Liver (tissue), 9 donors: ENCODE results near the gene IGDCC3. TPM values are rescaled to one million over a fixed set of nuclear protein-coding genes. Genes with fewer than 3 reads are reported as not detected.
"Not testable (repeated sequence)": the region's sequence is repeated elsewhere in the genome, so short reads cannot be mapped to it uniquely, and the experiment has no call there.

Experiments used
- DNase-seq: peaks from one replicate; pipeline ENCODE4 v3.0.0-alpha.2; 2017; ENCODE audit warnings: low spot score
- H3K27ac ChIP-seq, 2 donors: one replicate each; pipeline ENCODE4 v1.7.0; 2013; ENCODE audit warnings: inconsistent platforms in 2 of 2, low read length in 2 of 2, control low read depth in 1 of 2, low read depth in 1 of 2, mild to moderate bottlenecking in 1 of 2
- H3K27me3 ChIP-seq, 4 donors: one replicate each; pipeline versions ENCODE4 v1.6.1 to v1.7.0; 2013; ENCODE audit warnings: low read length in 3 of 4, inconsistent platforms in 1 of 4, mild to moderate bottlenecking in 1 of 4, moderate library complexity in 1 of 4; ENCODE audit not compliant: control insufficient read depth in 4 of 4, insufficient read depth in 4 of 4
- H3K36me3 ChIP-seq, 4 donors: one replicate each; pipeline versions ENCODE4 v1.6.1 to v1.7.0; 2013; ENCODE audit warnings: low read length in 3 of 4, mild to moderate bottlenecking in 3 of 4, low read depth in 1 of 4, moderate library complexity in 1 of 4; ENCODE audit not compliant: control insufficient read depth in 4 of 4, insufficient read depth in 3 of 4
- H3K4me1 ChIP-seq, 4 donors: one replicate each; pipeline versions ENCODE4 v1.6.1 to v1.7.0; 2013; ENCODE audit warnings: low read length in 3 of 4, mild to moderate bottlenecking in 3 of 4, moderate library complexity in 1 of 4; ENCODE audit not compliant: control insufficient read depth in 4 of 4, insufficient read depth in 4 of 4
- H3K4me3 ChIP-seq, 3 donors: one replicate each; pipeline versions ENCODE4 v1.6.1 to v1.7.0; 2013; ENCODE audit warnings: low read length in 3 of 3, control low read depth in 1 of 3, low read depth in 1 of 3, mild to moderate bottlenecking in 1 of 3
- H3K9ac ChIP-seq, 2 donors: one replicate each; pipeline ENCODE4 v1.7.0; 2013; ENCODE audit warnings: low read length in 2 of 2, mild to moderate bottlenecking in 2 of 2, moderate library complexity in 2 of 2, control low read depth in 1 of 2, low read depth in 1 of 2
- H3K9me3 ChIP-seq, 4 donors: one replicate each; pipeline versions ENCODE4 v1.6.1 to v1.7.0; 2013; ENCODE audit warnings: low read length in 3 of 4; ENCODE audit not compliant: control insufficient read depth in 4 of 4
- FOXA1 ChIP-seq: IDR thresholded peaks from 2 replicates; pipeline ENCODE4 v1.6.1; 2016; ENCODE audit warnings: antibody characterized with exemption
- FOXA2 ChIP-seq: IDR thresholded peaks from 2 replicates; pipeline ENCODE4 v1.6.1; 2016; ENCODE audit warnings: antibody characterized with exemption
- GABPA ChIP-seq, 2 donors: IDR thresholded peaks in 1 of 2; conservative IDR thresholded peaks in 1 of 2; 2 replicates each; pipeline ENCODE4 v1.6.1; 2016; ENCODE audit warnings: antibody characterized with exemption in 2 of 2, mild to moderate bottlenecking in 1 of 2, moderate library complexity in 1 of 2
- HNF4A ChIP-seq, 2 donors: conservative IDR thresholded peaks; 2 replicates each; pipeline ENCODE4 v1.6.1; 2016; ENCODE audit warnings: antibody characterized with exemption in 2 of 2, mild to moderate bottlenecking in 2 of 2
- HNF4G ChIP-seq: IDR thresholded peaks from 2 replicates; pipeline ENCODE4 v1.6.1; 2016; ENCODE audit warnings: antibody characterized with exemption
- JUND ChIP-seq, 2 donors: IDR thresholded peaks; 2 replicates each; pipeline ENCODE4 v1.6.1; 2016; ENCODE audit warnings: antibody characterized with exemption in 2 of 2
- NR2F2 ChIP-seq: IDR thresholded peaks from 2 replicates; pipeline ENCODE4 v1.6.1; 2016; ENCODE audit warnings: antibody characterized with exemption
- RAD21 ChIP-seq, 2 donors: IDR thresholded peaks; 2 replicates each; pipeline ENCODE4 v1.6.1; 2016; ENCODE audit warnings: antibody characterized with exemption in 2 of 2, mild to moderate bottlenecking in 2 of 2
- RXRA ChIP-seq, 2 donors: IDR thresholded peaks; 2 replicates each; pipeline ENCODE4 v1.6.1; 2017 to 2018; ENCODE audit warnings: antibody characterized with exemption in 2 of 2, mild to moderate bottlenecking in 1 of 2
- SP1 ChIP-seq: IDR thresholded peaks from 2 replicates; pipeline ENCODE4 v1.6.1; 2018; ENCODE audit warnings: antibody characterized with exemption, mild to moderate bottlenecking
- TAF1 ChIP-seq: conservative IDR thresholded peaks from 2 replicates; pipeline ENCODE4 v1.6.1; 2016; ENCODE audit warnings: antibody characterized with exemption, mild to moderate bottlenecking
- YY1 ChIP-seq: IDR thresholded peaks from 2 replicates; pipeline ENCODE4 v1.6.1; 2016; ENCODE audit warnings: antibody characterized with exemption, mild to moderate bottlenecking
- WGBS: extraction: QIAGEN DNeasy Blood & Tissue Kit; methylation state at CpG from one replicate; pipeline ENCODE4 v1.1.7; 2013; 5-methylcytosine and 5-hydroxymethylcytosine counted together
- polyA plus RNA-seq, 2 donors: library from polyadenylated mRNA; stranded (reverse) in 1 of 2; unstranded in 1 of 2; fragments of 200-250 nt in 1 of 2; fragments of >200 nt in 1 of 2; fragmentation: Nextera tagmentation in 1 of 2; extraction: Ambion mirVana in 1 of 2; gene quantifications; one replicate each; pipeline versions ENCODE4 v1.2.1 to v1.2.3, GENCODE V29; 2013 to 2015
- total RNA-seq, 2 donors: library from RNA; depleted of rRNA; stranded (reverse); fragments of >200 nt; gene quantifications; one replicate each; pipeline ENCODE4 v1.2.3, GENCODE V29; 2014
- TF ChIP-seq, protein P1 (sequence below): IDR thresholded peaks from 2 replicates; pipeline ENCODE4 v1.6.1; 2016; ENCODE audit warnings: antibody characterized with exemption
- TF ChIP-seq, protein P2 (sequence below): fragments of 150-350 bp; IDR thresholded peaks from 2 replicates; pipeline ENCODE4 v1.5.1; 2017; ENCODE audit warnings: improper control_type of control experiment, low read depth, low read length; ENCODE audit not compliant: missing input control
- donor health status: healthy.
- donor health status: healthy.
- donor health status: healthy.
- donor health status: healthy.
- donor health status: healthy.

IGDCC3 gene
- total and polyA plus RNA-seq, 4 donors: 1.5 TPM; not detected in 3

DNA sequence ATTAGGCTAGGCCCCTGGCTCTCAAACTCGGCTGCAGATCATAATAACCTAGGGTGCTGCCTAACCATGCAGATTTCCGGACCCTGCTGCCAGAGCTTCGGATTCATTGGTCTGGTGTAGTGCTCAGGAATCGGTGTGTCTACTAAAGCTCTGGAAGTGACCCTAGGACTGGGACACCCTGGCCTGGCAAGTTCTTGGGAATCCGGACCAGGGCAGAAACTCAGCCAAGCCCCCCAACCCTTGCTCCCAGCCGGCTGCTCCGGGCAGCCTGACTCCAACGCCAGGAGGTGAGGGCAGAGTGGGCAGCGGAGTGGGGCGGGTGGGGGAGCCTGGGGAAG is 23.0 kb downstream of the IGDCC3 start:
- WGBS: 80% methylated on average over 10 of the region's 10 CpGs
- no peaks in the 10 kb centered on the region for H3K36me3 ChIP-seq
- no peak overlapping the region for H3K9ac ChIP-seq
- peaks cover 0 to 17% (median 4%) of the 10 kb centered on the region in 4 donors for H3K27me3 ChIP-seq
- H3K9me3 ChIP-seq: no peaks in the 10 kb centered on the region
- H3K4me1 ChIP-seq: peaks cover 4 to 9% (median 4%) of the 10 kb centered on the region in 4 donors
- DNase-seq: no peak
- H3K27ac ChIP-seq: no peak overlapping the region
- no peak overlapping the region for H3K4me3 ChIP-seq
- TF ChIP-seq HNF4G (no peak), HNF4A (conservative IDR thresholded peaks at IDR 0.05) (no peak), FOXA2 (no peak), FOXA1 (no peak), NR2F2 (no peak), TAF1 (no peak), RXRA (IDR thresholded peaks at IDR 0.05) (no peak), GABPA (IDR thresholded peaks at IDR 0.05 in 1 of 2, conservative IDR thresholded peaks at IDR 0.05 in 1 of 2) (no peak)
- TF ChIP-seq, protein P1, sequence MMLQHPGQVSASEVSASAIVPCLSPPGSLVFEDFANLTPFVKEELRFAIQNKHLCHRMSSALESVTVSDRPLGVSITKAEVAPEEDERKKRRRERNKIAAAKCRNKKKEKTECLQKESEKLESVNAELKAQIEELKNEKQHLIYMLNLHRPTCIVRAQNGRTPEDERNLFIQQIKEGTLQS: no peak
- TF ChIP-seq, protein P2, sequence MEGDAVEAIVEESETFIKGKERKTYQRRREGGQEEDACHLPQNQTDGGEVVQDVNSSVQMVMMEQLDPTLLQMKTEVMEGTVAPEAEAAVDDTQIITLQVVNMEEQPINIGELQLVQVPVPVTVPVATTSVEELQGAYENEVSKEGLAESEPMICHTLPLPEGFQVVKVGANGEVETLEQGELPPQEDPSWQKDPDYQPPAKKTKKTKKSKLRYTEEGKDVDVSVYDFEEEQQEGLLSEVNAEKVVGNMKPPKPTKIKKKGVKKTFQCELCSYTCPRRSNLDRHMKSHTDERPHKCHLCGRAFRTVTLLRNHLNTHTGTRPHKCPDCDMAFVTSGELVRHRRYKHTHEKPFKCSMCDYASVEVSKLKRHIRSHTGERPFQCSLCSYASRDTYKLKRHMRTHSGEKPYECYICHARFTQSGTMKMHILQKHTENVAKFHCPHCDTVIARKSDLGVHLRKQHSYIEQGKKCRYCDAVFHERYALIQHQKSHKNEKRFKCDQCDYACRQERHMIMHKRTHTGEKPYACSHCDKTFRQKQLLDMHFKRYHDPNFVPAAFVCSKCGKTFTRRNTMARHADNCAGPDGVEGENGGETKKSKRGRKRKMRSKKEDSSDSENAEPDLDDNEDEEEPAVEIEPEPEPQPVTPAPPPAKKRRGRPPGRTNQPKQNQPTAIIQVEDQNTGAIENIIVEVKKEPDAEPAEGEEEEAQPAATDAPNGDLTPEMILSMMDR: no peak

DNA sequence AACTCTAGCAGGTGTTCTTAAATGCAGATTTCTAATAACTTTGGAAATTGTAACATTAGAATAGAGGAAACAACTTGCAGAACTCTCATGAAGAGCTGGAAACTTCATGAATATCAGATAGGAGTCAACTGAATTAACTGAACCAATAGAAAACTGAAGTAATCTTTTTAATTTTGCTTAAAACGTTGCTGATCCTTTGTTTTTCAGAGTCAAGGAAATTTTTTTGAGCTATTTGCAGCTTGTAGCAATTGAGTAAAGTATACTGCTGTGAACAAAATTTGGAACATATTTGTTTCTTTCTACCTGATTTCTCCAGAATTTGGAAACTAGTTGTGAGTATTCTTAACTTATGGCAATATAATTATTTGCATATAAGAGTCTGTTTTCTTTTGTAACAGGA is 25.8 kb downstream of the IGDCC3 start:
- not testable (repeated sequence) for H3K9me3 ChIP-seq, H3K4me3 ChIP-seq, H3K27me3 ChIP-seq, H3K4me1 ChIP-seq, DNase-seq, H3K27ac ChIP-seq, H3K36me3 ChIP-seq, H3K9ac ChIP-seq
- WGBS: 59% methylated on average over 1 of the region's 1 CpG

DNA sequence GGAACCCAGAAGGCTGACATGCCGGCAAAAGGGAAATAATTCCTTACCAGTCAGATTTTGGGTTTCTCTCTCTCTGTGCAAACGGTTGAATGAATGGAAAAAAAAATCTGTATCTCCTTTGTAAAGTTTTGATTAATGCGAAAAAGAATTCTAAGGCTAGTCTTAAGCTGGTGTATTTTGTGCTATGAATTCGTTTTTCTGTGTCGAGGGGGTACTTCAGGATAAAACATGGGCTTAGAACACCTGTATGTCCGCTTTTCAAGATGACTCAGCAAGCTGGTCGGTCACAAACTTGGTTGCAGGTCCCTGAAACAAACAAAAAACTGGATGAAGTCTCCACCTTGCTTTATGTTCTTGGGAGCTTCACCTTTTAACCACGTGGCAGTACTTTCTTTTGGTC is 28.5 kb downstream of the IGDCC3 start:
- no peak overlapping the region for H3K4me3 ChIP-seq
- WGBS: 71% methylated on average over 8 of the region's 8 CpGs
- no peaks in the 10 kb centered on the region for H3K4me1 ChIP-seq
- H3K27me3 ChIP-seq: peaks cover 0 to 3% (median 0%) of the 10 kb centered on the region in 4 donors
- H3K9ac ChIP-seq: no peak overlapping the region
- no peak for DNase-seq
- H3K36me3 ChIP-seq: no peaks in the 10 kb centered on the region
- no peaks in the 10 kb centered on the region for H3K9me3 ChIP-seq
- no peak overlapping the region for H3K27ac ChIP-seq
- TF ChIP-seq RAD21 (IDR thresholded peaks at IDR 0.05): no peak
- TF ChIP-seq, protein P1: no peak
- TF ChIP-seq HNF4A (conservative IDR thresholded peaks at IDR 0.05): no peak
- TF ChIP-seq JUND (IDR thresholded peaks at IDR 0.05): no peak
- TF ChIP-seq SP1: no peak
- TF ChIP-seq YY1: no peak

DNA sequence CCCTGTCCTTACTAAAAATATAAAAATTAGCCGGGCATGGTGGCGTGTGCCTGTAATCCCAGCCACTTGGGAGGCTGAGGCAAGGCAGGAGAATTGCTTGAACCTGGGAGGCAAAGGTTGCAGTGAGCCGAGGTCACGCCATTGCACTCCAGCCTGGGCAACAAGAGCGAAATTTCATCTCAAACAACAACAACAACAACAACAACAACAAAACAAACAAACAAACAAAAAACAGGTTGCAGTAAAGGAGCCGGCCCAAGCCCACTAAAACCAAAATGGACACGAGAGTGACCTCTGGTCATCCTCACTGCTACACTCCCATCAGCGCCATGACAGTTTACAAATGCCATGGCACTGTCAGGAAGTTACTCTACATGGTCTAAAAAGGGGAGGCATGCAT is 30.0 kb downstream of the IGDCC3 start:
- H3K27ac ChIP-seq, H3K9me3 ChIP-seq, H3K9ac ChIP-seq, DNase-seq, H3K4me1 ChIP-seq, H3K4me3 ChIP-seq, H3K27me3 ChIP-seq, H3K36me3 ChIP-seq: not testable (repeated sequence)
- 85% methylated on average over 8 of the region's 8 CpGs for WGBS
